Glutamatergic neuron (in vitro differentiated cells): ENCODE results near the gene ROR2. TPM values are rescaled to one million over a fixed set of nuclear protein-coding genes. Genes with fewer than 3 reads are reported as not detected.
"Not testable (repeated sequence)": the region's sequence is repeated elsewhere in the genome, so short reads cannot be mapped to it uniquely, and the experiment has no call there.

ENCODE experiments used
- DNase-seq: peaks from one replicate; pipeline ENCODE4 v3.0.0; 2022
- H3K27ac Mint-ChIP-seq: one replicate; pipeline ENCODE4 v1.8.0; 2020; ENCODE audit warnings: mild to moderate bottlenecking, mixed read lengths, inconsistent platforms; ENCODE audit not compliant: unreplicated experiment
- H3K27me3 Mint-ChIP-seq: one replicate; pipeline ENCODE4 v1.8.0; 2020; ENCODE audit warnings: mild to moderate bottlenecking, moderate library complexity, mixed read lengths, inconsistent platforms; ENCODE audit not compliant: unreplicated experiment
- H3K36me3 Mint-ChIP-seq: one replicate; pipeline ENCODE4 v1.8.0; 2020; ENCODE audit warnings: mild to moderate bottlenecking, mixed read lengths, inconsistent platforms; ENCODE audit not compliant: unreplicated experiment
- H3K4me1 Mint-ChIP-seq: one replicate; pipeline ENCODE4 v1.8.0; 2020; ENCODE audit warnings: mild to moderate bottlenecking, low read depth, mixed read lengths, inconsistent platforms; ENCODE audit not compliant: unreplicated experiment
- H3K4me3 Mint-ChIP-seq: one replicate; pipeline ENCODE4 v1.8.0; 2020; ENCODE audit warnings: mild to moderate bottlenecking, mixed read lengths, inconsistent platforms; ENCODE audit not compliant: unreplicated experiment
- H3K9me3 Mint-ChIP-seq: one replicate; pipeline ENCODE4 v1.8.0; 2020; ENCODE audit warnings: mild to moderate bottlenecking, moderate library complexity, mixed read lengths, inconsistent platforms; ENCODE audit not compliant: unreplicated experiment
- total RNA-seq: library from RNA; stranded (reverse); fragmentation: NEBNext Ultra II Directional; extraction: Animal tissue kit (Norgen Biotek cat#: 25700); gene quantifications from one replicate; pipeline ENCODE4 v1.2.1, GENCODE V29; 2021; ENCODE audit not compliant: unreplicated experiment
- TF ChIP-seq, protein P1 (sequence below): fragments of 200-600 bp; sonication (generic); IDR thresholded peaks from one replicate; pipeline ENCODE4 v1.5.0; 2021; ENCODE audit not compliant: partially characterized antibody, unreplicated experiment

ROR2 gene
- total RNA-seq, 1 donor from 2014 or later = 51.1 TPM

DNA sequence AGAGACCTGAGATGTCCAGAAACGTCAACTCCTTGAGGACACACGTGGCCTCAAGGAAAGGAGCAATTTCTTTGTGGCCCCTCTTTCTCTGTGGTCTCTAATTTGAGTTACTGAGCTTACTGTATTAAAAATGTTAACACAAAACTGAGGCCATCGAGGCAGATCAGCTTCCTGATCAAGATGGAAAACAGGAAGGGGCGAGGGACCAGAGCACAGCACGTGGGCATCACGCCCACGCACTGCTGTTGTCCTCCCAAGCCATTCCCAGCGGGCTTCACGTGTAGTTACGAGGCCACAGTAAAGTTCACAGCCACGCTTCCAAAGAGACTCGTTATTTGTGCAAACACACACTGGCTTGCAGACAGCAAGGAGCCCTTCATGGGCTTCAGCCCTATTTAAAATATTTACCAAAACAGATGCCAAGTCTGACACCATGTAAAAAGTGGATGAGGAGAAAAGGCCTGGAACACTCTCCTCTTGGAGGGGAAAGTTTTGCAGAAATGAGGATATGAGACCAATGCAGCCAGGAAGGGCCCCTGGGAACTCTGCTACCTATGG, 149.5 kb downstream of the ROR2 start:
- Mint-ChIP-seq H3K4me1 (peaks cover 39% of the 10 kb centered on the region), H3K27ac (no peak overlapping the region), H3K9me3 (peaks cover 4% of the 10 kb centered on the region), H3K36me3 (no peaks in the 10 kb centered on the region), H3K4me3 (no peak overlapping the region), H3K27me3 (peaks cover 10% of the 10 kb centered on the region)
- TF ChIP-seq, protein P1, sequence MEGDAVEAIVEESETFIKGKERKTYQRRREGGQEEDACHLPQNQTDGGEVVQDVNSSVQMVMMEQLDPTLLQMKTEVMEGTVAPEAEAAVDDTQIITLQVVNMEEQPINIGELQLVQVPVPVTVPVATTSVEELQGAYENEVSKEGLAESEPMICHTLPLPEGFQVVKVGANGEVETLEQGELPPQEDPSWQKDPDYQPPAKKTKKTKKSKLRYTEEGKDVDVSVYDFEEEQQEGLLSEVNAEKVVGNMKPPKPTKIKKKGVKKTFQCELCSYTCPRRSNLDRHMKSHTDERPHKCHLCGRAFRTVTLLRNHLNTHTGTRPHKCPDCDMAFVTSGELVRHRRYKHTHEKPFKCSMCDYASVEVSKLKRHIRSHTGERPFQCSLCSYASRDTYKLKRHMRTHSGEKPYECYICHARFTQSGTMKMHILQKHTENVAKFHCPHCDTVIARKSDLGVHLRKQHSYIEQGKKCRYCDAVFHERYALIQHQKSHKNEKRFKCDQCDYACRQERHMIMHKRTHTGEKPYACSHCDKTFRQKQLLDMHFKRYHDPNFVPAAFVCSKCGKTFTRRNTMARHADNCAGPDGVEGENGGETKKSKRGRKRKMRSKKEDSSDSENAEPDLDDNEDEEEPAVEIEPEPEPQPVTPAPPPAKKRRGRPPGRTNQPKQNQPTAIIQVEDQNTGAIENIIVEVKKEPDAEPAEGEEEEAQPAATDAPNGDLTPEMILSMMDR = no peak
- DNase-seq = no peak

DNA sequence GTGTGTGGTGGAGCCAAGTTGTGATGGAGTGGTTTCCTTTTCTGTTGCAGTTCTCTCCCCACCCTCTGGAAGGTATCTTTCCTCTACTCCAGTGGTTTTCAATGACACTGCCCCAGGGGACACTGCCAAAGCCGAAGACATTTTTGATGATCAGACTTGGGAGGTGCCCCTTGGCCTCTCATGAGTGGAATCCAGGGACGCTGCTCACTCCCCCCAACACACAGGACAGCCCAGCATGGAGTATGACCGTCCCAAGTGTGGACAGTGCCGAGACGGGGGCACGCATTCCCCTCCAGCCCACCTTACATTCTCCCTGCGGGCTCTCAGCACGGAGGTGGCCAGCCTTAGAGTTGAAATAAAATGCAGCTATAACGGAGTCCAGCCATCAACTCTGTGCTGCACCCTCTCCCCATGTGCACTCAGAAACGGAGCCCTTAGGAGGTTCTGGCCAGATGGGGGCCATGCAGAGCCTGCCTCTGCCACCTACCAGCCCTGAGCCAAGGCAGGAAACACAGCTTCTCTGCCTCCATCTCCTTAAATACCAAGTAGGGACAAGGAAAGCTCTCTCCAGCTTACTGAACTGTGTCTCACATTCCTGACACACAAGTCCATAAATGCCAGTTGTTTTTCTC, 150.8 kb downstream of the ROR2 start:
- no peak for DNase-seq
- H3K4me3 Mint-ChIP-seq = no peak overlapping the region
- H3K4me1 Mint-ChIP-seq = peaks cover 38% of the 10 kb centered on the region
- H3K27me3 Mint-ChIP-seq = peaks cover 7% of the 10 kb centered on the region
- TF ChIP-seq, protein P1 = no peak
- no peaks in the 10 kb centered on the region for H3K36me3 Mint-ChIP-seq
- no peak overlapping the region for H3K27ac Mint-ChIP-seq
- peaks cover 4% of the 10 kb centered on the region for H3K9me3 Mint-ChIP-seq

DNA sequence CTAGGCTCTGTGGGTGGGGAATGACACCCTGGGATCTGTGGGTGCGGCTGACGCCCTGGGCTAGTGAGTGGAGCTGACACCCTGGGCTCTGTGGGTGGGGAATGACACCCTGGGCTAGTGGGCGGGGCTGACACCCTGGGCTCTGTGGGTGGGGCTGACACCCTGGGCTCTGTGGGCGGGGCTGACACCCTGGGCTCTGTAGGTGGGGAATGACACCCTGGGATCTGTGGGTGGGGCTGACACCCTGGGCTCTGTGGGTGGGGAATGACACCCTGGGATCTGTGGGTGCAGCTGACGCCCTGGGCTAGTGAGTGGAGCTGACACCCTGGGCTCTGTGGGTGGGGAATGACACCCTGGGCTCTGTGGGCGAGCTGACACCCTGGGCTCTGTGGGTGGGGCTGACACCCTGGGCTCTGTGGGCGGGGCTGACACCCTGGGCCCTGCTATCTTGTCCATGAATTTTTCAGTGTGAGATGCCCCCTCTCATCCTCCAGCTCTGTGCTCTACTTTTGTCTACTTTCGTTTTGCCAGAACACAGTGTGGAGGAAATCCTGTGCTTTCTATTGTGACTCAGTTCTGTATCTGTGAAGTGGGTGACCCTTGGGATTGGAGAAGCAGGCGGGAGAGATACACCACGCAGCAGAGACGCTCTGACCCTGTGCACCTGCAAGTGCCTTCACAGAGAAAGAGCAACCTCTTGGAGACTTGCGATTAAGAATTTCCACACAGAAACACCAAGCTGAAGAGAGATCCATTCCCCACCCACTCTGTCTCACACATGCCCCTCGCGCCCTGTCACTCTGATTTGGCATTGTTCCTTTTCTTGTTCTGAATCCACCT, 151.5 kb downstream of the ROR2 start:
- H3K4me1 Mint-ChIP-seq = peaks cover 38% of the 10 kb centered on the region
- H3K36me3 Mint-ChIP-seq = not testable (repeated sequence)

DNA sequence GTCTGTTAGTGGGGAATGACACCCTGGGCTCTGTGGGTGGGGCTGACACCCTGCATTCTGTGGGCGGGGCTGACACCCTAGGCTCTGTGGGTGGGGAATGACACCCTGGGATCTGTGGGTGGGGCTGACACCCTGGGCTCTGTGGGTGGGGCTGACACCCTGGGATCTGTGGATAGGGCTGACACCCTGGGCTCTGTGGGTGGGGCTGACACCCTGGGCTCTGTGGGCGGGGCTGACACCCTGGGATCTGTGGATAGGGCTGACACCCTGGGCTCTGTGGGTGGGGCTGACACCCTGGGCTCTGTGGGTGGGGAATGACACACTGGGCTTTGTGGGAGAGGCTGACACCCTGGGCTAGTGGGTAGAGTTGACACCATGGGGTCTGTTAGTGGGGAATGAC, 152.5 kb downstream of the ROR2 start:
- H3K4me3 Mint-ChIP-seq, DNase-seq, H3K9me3 Mint-ChIP-seq, H3K27ac Mint-ChIP-seq, H3K27me3 Mint-ChIP-seq, H3K36me3 Mint-ChIP-seq: not testable (repeated sequence)
- peaks cover 30% of the 10 kb centered on the region for H3K4me1 Mint-ChIP-seq

More for the DNA sequence above, 151.5 kb downstream of the ROR2 start:
- H3K27me3 Mint-ChIP-seq, DNase-seq, H3K27ac Mint-ChIP-seq, H3K9me3 Mint-ChIP-seq, H3K4me3 Mint-ChIP-seq: not testable (repeated sequence)

DNA sequence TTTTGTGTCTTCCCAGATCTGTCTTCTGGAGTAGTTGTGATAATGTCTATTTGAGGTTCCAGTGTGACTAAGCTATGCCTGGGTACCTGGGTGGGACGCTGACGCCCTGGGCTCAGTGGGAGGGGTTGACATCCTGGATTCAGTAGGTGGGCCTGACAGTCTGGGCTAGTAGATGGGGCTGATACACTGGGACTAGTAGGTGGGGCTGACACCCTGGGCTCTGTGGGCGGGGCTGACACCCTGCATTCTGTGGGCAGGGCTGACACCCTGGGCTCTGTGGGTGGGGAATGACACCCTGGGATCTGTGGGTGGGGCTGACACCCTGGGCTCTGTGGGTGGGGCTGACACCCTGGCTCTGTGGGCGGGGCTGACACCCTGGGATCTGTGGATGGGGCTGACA, 153.5 kb downstream of the ROR2 start:
- not testable (repeated sequence) for H3K9me3 Mint-ChIP-seq, H3K27ac Mint-ChIP-seq, H3K4me3 Mint-ChIP-seq, H3K36me3 Mint-ChIP-seq, H3K27me3 Mint-ChIP-seq, DNase-seq
- H3K4me1 Mint-ChIP-seq = peaks cover 28% of the 10 kb centered on the region

DNA sequence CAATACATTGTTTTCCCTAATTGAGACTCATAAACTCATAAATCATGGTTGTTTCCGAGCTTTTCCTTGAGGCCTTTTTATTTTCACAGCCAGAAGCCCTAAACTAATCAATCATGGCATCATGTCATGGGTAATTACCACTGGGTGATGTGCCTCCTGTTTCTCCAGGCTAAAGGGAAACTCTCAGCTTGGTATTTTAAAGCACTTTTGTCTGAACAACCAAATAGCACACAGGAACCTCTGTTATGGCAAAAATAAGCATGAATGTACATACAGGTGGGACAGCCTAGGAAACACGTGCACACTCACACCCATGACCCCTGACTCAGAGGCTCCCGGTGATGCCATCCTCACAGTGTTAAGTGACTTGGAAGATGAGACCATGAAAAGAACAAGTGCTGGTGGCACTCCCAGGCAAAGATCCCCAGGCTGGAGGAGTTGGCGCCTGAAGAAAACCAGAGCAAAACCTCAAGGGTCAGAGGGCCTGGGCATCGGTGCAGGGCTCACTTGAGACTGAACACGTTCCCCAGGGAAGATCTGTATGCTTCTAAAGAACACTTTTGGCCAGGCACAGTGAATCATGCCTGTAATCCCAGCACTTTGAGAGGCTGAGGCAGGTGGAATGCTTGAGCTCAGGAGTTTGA, 154.3 kb downstream of the ROR2 start:
- H3K36me3 Mint-ChIP-seq = no peaks in the 10 kb centered on the region
- no peak for DNase-seq

DNA sequence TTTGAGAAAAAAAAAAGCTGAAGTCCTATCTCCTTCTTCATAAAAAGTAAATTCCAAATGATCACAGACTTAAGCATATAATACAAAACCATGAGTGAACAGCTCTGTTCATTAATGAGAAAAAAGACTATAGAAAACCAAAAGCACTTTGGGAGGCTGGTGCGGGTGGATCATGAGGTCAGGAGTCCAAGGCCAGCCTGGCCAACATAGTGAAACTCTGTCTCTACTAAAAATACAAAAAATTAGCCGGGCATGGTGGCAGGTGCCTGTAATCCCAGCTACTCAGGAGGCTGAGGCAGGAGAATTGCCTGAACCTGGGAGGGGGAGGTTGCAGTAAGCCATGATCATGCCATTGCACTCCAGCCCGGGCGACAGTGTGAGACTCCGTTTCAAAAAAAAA, 156.7 kb downstream of the ROR2 start:
- not testable (repeated sequence) for H3K9me3 Mint-ChIP-seq, H3K27ac Mint-ChIP-seq, H3K27me3 Mint-ChIP-seq, H3K36me3 Mint-ChIP-seq, DNase-seq, H3K4me3 Mint-ChIP-seq
- H3K4me1 Mint-ChIP-seq = peaks cover 19% of the 10 kb centered on the region

More for the DNA sequence above, 154.3 kb downstream of the ROR2 start:
- Mint-ChIP-seq H3K27me3 (peaks cover 5% of the 10 kb centered on the region), H3K27ac (no peak overlapping the region), H3K9me3 (peaks cover 3% of the 10 kb centered on the region), H3K4me3 (no peak overlapping the region), H3K4me1 (peaks cover 31% of the 10 kb centered on the region)
- TF ChIP-seq, protein P1 = no peak
